RWPE2 (cell line): Measurements from ENCODE around the gene APBA1.

ENCODE experiments used
- ATAC-seq: fragments of 200-7000 bp; cut with Tn5 transposase; 3 replicates; pipeline ENCODE4 v1.9.1; 2021; ENCODE audit warnings: low read depth
- DNase-seq: peaks from one replicate; pipeline ENCODE4 v3.0.0-alpha.2; 2020; ENCODE audit warnings: low spot score
- H3K27ac ChIP-seq: fragments of 450-650 bp; 2 replicates; pipeline ENCODE4 v1.5.1; 2017; ENCODE audit warnings: mild to moderate bottlenecking; ENCODE audit not compliant: poor library complexity, severe bottlenecking
- H3K27me3 ChIP-seq: fragments of 250-450 bp; sonication (Bioruptor Pico); 2 replicates; pipeline ENCODE4 v1.5.1; 2021; ENCODE audit warnings: mild to moderate bottlenecking, moderate library complexity; ENCODE audit not compliant: insufficient read depth, poor library complexity, severe bottlenecking
- H3K36me3 ChIP-seq: fragments of 250-450 bp; sonication (Bioruptor Pico); 2 replicates; pipeline ENCODE4 v1.5.1; 2020; ENCODE audit warnings: low read depth, mild to moderate bottlenecking, moderate library complexity
- H3K4me1 ChIP-seq: fragments of 250-450 bp; sonication (Bioruptor Pico); 2 replicates; pipeline ENCODE4 v1.5.1; 2021; ENCODE audit warnings: mild to moderate bottlenecking, moderate library complexity; ENCODE audit not compliant: insufficient read depth, poor library complexity, severe bottlenecking
- H3K4me3 ChIP-seq: fragments of 250-450 bp; sonication (Bioruptor Pico); 2 replicates; pipeline ENCODE4 v1.5.1; 2021; ENCODE audit warnings: mild to moderate bottlenecking, moderate library complexity; ENCODE audit not compliant: severe bottlenecking
- H3K9me3 ChIP-seq: fragments of 250-450 bp; sonication (Bioruptor Pico); 2 replicates; pipeline ENCODE4 v1.5.1; 2021; ENCODE audit warnings: mild to moderate bottlenecking, moderate library complexity; ENCODE audit not compliant: severe bottlenecking
- CTCF ChIP-seq: fragments of 450-650 bp; IDR thresholded peaks from one replicate; pipeline ENCODE4 v1.5.1; 2017; ENCODE audit warnings: mild to moderate bottlenecking, moderate library complexity; ENCODE audit not compliant: poor library complexity, severe bottlenecking

Gene APBA1

DNA sequence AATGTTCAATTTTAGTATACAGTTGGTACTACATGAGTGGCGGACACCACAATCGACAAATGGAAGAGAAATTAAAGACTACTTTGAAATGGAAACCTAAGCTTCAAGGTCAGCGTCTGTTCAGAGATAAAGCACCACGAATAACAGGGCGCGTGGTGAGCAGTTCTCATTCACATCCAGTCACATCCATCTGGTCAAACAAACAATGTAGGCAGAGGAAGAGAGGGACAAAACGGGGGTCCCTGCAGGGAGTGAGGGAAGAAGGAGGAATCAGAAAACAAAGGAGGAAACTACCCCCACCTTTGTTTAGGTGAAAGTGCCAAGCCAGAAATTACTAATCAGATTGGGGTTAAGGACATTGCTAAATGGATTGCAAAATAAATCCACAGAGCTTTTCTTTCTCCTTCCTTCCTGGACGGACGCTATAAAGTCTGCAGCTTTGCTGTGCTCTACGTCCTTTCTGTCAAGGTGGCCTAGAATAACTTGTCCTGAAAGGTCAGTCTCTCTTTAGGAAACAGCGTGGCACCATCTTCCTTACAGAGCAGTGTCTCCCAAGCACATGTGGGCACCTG, 208.6 kb downstream of the APBA1 start:
- TF ChIP-seq CTCF = no peak
- no peak for ATAC-seq
- no peak for DNase-seq
- H3K36me3 ChIP-seq = no peaks in the 10 kb centered on the region
- H3K9me3 ChIP-seq = no peaks in the 10 kb centered on the region
- H3K27me3 ChIP-seq = no peaks in the 10 kb centered on the region
- H3K27ac ChIP-seq = no peak overlapping the region
- H3K4me3 ChIP-seq = no peak overlapping the region
- no peaks in the 10 kb centered on the region for H3K4me1 ChIP-seq

- no peaks in the 10 kb centered on the region for H3K36me3 ChIP-seq
- no peak for DNase-seq
- TF ChIP-seq CTCF = no peak
Observed at GRCh38 chr9:69462394-69462793, 209.8 kb downstream of the APBA1 start.

DNA sequence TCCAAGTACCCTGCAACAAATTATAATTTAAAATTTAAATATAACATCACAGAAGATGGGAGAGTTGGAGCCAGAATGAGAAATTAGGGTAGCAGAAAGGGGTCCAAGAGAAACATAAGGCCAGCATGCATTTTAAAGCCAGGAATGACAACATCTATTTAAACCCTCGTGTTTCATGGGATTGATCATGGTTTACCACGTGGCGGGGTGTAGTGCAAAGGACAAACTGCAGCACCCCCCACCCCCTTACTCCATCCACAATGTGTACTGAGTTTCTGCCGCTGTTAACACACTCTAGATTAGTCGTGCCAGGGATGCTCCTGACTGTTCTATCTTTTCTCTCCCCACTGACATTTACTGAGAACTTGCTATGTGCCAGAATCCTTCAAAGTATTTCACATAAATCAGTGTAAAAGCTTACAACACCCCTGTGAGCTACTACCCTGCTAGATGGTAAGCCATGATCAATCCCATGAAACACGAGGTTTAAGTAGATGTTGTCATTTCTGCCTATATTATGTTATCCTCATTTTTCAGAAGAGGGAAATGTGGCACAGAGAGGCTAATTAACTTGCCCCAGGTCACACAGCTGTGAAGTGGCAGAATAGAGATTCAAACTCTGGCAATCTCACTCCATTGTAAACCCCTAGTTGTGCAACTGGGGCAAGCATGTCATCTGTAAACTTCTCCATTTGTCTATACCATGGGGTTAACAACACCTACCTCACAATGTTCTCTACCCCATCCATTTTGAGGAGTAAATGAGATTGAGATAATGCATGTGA, 210.9 kb downstream of the APBA1 start:
- Histone ChIP-seq H3K4me1 (no peaks in the 10 kb centered on the region), H3K4me3 (no peak overlapping the region), H3K27ac (no peak overlapping the region), H3K9me3 (no peaks in the 10 kb centered on the region), H3K27me3 (no peaks in the 10 kb centered on the region), H3K36me3 (no peaks in the 10 kb centered on the region)
- no peak for TF ChIP-seq CTCF
- ATAC-seq = no peak
- no peak for DNase-seq

More at GRCh38 chr9:69462394-69462793, 209.8 kb downstream of the APBA1 start:
- no peak for ATAC-seq
- no peak overlapping the region for H3K27ac ChIP-seq
- no peaks in the 10 kb centered on the region for H3K9me3 ChIP-seq
- no peaks in the 10 kb centered on the region for H3K4me1 ChIP-seq
- no peaks in the 10 kb centered on the region for H3K27me3 ChIP-seq
- H3K4me3 ChIP-seq = no peak overlapping the region

GRCh38 chr9:69460012-69460411, 212.2 kb downstream of the APBA1 start:
- ATAC-seq = no peak
- no peak for TF ChIP-seq CTCF
- Histone ChIP-seq H3K4me3 (no peak overlapping the region), H3K9me3 (no peaks in the 10 kb centered on the region), H3K27ac (no peak overlapping the region), H3K36me3 (no peaks in the 10 kb centered on the region), H3K27me3 (no peaks in the 10 kb centered on the region), H3K4me1 (no peaks in the 10 kb centered on the region)
- no peak for DNase-seq

DNA sequence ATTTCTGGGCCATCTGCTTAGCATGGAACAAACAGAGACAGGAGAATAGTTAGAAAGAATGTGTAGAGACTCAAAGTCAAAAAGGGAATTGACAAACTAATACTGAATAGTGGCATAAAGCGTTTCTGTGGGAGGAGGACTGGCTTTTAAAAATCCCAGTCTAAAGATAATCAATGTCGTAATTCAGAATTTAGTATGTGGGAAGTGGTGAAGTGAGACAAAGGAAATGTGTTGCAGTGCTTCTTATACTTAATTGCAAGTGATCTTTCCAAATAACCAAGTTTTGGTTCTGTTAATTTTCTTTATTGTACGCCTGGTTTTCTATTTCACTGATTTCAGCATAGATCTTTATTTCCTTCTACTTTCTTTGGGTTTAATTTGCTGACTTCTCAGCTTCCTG, 214.0 kb downstream of the APBA1 start:
- H3K4me1 ChIP-seq = no peaks in the 10 kb centered on the region
- ATAC-seq = no peak
- no peaks in the 10 kb centered on the region for H3K27me3 ChIP-seq
- H3K4me3 ChIP-seq = no peak overlapping the region
- H3K27ac ChIP-seq = no peak overlapping the region
- DNase-seq = no peak
- no peak for TF ChIP-seq CTCF
- no peaks in the 10 kb centered on the region for H3K36me3 ChIP-seq
- H3K9me3 ChIP-seq = no peaks in the 10 kb centered on the region
